ENCODE measurements around the gene ATP5PO.
A peak's percentile ranks its signal among the peaks of the same experiment; 100 is the strongest.

Gene ATP5PO, protein sequence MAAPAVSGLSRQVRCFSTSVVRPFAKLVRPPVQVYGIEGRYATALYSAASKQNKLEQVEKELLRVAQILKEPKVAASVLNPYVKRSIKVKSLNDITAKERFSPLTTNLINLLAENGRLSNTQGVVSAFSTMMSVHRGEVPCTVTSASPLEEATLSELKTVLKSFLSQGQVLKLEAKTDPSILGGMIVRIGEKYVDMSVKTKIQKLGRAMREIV

DNA sequence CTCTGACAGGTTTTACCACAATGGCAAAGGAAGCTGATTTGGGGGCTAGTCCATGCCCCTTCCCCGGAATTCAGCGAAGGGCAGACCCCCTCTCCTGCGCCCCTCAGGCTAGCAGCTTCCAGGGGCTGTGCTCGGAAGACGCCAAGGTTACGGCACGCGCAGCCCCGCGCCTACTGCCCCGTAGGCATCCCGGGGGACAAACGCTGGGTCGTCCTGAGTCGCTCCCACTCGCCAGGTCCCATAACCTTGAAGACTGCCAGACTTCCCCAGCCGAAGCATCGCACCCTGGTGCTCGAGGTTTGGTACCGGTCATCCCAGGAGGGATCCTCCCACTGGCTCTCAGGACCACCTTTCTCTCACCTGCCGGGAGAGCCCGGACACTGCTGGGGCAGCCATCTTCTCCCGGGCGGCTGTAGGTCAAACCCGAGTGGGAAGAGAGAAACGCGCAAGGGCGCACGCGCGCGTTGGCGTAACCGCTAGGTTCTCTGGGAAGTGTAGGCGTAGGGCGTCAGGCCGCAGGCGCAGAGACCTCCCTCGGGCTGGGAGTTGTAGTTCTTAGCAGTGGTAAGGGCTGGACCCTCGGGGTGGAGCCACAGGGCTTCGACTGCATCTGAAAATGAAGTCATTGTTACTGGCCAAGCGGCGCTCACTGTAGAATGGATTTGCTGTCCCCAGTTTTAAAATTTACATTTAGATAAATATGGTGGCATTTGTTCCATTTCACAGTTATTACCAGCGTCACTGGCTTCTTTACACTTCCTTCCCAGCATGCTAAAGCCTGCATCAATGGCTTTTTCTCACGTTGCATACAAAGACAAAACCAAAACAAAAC is at the start of gene ATP5PO:
Gene ATP5PO, minus strand, starts transcription at position 437 of the 832 bp plus-strand sequence. Its CDS starts 41 bp downstream, at position 396.
- peak; percentile 88 to 96 (median 93) for DNase-seq (ENCODE audit: low read depth in 4 of 4, low spot score in 1 of 4)

GRCh38 chr21:33964706-33965325 is 49.2 kb upstream of the ATP5PO start:
- no peak for DNase-seq (ENCODE audit: low read depth in 4 of 4, low spot score in 1 of 4)

DNA sequence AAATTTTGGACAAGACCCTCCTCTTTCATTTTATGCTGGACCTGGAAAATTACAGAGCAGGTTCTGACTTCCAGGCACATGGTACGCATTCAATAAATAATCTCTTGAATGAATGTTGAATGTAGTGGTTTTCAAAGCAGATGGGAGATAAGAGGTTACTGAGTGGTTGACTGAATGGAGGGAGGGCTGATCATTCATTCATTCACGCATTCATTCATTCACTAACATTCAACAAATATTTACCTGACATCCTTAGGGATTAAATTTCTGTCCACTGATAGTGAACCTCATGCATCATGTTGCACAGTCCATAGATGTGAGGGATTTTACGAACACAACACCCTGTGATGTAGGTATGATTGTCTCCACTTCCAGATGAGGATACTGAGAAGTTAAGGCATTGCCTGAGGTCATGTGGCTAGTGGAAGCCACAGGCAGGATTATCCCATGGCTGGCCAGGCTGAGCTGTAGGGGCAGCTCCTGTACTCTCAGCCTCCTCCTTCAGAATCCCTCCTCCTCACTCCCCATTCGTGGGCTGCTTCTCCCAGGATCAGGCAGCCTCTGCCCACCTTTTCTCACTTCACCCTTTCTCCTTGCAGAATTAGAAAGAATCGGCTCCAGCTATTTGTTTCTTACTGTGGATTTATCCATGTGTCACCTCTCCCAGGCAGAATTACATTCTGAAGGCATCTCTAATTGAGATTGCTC is 48.4 kb upstream of the ATP5PO start:
- no peak for DNase-seq (ENCODE audit: low read depth in 4 of 4, low spot score in 1 of 4)

DNA sequence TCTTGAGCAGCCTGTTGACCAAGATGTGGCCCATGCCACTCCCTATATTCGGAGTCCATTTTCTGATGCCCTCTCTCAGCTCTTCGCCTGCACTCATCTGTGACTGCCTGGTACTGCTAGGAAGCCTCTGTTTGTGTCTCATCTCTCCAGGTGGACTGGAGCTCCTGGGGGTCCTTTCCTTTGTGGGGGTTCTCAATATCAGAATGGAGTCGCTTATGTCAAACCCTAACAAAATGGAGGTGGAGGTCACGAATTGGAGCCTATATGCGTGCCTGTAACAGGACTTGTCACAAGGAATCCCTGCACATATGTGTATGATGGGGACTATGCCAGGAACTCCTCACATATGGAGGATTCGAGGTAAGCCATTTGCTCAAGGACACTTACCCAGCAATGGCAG is 46.7 kb upstream of the ATP5PO start:
- no peak for DNase-seq (ENCODE audit: low read depth in 4 of 4, low spot score in 1 of 4)

DNA sequence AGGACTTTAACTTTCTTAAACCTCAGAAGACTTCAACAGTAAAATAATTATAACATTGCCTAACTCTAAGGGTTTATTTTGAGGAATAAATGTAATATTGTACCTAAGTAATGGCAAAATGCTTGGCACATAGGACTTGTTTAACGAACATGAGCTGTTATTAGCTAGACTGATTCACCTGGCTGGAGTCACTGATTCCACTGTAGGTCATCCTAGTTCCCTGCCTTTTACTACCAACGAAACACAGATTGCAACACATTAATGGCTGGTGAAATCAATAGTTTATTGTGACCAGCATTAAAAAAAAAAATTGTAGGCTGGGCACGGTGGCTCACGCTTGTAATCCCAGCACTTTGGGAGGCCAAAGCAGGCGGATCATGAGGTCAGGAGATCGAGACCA is 45.5 kb upstream of the ATP5PO start:
- DNase-seq (ENCODE audit: low read depth in 4 of 4, low spot score in 1 of 4), result no peak

GRCh38 chr21:33959680-33960079 is 44.1 kb upstream of the ATP5PO start:
- no peak for DNase-seq (ENCODE audit: low read depth in 4 of 4, low spot score in 1 of 4)

DNA sequence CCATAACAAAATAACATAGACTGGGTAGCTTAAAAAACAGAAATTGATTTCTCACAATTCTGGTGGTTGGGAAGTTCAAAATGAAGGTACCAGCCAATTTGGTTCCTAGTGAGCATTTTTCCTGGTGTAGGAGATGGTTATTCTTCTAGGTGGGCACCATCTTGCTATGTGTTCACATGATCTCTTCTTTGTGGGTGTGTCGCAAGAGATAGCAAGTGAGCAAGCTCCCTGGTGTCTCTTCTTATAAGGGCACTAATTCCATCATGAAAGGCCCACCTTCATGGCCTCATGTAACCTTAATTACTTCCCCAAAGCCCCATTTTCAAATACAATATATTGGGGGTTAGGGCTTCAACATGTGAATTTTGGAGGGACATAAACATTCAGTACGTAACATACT is 38.8 kb upstream of the ATP5PO start:
- no peak for DNase-seq (ENCODE audit: low read depth in 4 of 4, low spot score in 1 of 4)

- DNase-seq (ENCODE audit: low read depth in 4 of 4, low spot score in 1 of 4), result no peak
These were observed 35.9 kb upstream of the ATP5PO start for GRCh38 chr21:33951276-33952178.

DNA sequence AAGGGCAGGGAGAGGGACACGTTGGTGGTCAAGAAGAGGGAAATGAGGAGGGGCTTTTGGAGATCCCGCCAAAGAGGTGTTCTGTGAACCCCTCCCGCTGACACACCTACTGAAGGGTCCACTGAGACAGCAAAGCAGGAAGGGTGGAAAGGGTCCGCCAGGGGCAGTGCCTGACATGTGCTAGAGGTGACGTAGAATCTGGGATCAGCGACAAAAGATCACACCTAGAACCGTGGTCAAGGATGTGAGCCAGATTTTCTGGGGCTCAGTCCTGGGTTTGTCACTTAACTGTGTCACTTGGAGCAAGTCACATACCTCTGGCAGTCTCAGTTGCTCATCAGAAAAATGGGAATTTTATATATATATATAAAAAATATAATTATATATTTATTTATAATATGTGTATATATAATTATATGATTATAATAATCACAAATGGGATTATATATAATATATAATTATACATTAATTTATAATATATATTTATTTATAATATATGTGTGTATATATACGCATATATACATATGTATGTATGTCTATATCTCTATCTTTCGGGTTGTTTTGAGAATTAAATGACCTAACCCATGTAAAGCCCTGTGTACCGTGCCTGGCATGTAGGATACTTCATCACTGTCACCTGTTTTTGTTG is 35.0 kb upstream of the ATP5PO start:
- DNase-seq (ENCODE audit: low read depth in 4 of 4, low spot score in 1 of 4), result no peak

DNA sequence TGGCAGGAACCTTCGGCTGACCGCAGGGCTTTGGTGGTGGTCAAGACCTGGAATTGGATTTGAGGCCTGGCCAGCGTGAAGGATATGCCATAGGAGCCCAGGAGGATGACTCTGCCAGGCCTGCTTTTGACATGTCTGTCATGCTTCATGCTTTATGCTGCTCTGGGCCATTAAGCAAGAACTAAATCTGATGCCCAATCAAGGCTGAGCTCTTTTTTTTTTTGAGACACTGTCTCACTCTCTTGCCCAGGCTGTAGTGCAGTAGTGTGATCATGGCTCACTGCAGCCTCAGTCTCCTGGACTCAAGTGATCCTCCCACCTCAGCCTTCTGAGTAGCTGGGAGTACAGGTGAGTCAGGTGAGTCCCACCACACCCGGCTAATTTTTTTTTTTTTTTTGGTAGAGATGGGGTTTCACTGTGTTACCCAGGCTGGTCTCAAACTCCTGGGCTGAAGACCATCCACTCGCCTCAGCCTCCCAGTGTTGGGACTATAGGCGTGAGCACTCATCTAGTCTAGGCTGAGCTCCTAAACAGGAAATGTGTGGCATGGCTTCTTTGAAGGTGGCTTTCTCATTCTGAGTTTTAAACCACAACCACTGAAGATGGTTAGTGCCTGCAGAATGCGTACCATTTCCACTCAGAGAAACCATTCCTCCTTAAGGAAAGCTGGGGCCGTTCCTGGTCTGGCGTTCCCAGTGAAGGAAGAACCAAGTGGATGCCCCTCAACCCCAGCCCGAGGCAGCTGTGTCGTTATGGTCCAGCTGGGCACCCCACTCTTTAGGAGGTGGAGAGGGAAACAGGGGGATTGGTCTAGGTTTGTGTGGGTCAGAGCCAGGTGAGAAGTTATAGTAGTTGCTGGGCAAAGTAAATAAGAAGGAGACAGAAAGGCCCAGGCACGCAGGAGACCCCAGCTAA is 34.2 kb upstream of the ATP5PO start:
- DNase-seq (ENCODE audit: low read depth in 4 of 4, low spot score in 1 of 4), result no peak

- no peak for DNase-seq (ENCODE audit: low read depth in 4 of 4, low spot score in 1 of 4)
These were observed 33.4 kb upstream of the ATP5PO start for GRCh38 chr21:33948951-33949444.

DNA sequence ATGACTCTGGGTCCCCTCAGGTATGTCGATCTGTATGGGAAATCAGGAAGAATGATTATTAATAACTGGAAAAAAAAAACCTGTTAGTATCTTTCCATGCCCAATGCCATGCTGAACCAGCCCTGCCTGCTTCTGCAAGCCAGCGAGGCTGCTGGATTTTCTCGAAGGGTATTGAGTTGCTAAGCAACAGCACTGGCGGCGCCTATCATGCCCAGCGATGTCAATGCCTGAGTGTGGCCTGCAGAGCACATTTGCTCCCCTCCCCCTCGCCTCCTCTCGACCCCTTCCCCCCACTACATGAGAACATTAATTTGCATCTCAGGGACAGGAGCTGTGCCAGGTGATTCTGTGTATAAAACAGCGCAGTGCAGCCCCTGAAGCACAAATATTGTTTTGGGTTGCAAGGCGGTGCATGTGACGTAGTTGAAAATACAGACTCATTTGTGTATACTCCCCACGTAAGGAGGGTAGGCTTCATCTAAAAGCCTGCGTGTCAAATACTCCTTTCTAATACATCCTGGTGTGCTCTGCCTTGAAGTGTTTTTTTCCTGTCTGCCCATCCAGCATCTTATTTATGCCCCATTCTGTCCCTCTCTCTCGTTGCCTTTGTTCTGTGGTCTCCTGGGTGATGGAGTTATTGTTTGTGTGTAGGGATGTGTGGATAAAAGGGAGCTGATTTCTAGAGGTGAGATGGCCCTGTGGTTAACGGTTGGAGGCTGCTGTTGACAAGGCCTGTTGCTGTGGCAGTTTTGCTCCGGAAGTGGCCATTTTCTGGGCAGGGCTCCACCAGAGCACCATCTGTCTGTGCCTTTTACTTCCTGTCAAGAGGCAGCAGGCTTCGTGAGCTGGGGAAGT is 32.7 kb upstream of the ATP5PO start:
- peak in 3 of 4 experiments; percentile 53 to 64 (median 57) for DNase-seq (ENCODE audit: low read depth in 4 of 4, low spot score in 1 of 4)

- DNase-seq (ENCODE audit: low read depth in 4 of 4, low spot score in 1 of 4), result peak; percentile 52 to 84 (median 67)
These were observed 32.0 kb upstream of the ATP5PO start for GRCh38 chr21:33947451-33948095.

- no peak for DNase-seq (ENCODE audit: low read depth in 4 of 4, low spot score in 1 of 4)
These were observed 30.2 kb upstream of the ATP5PO start for GRCh38 chr21:33945652-33946270.

DNA sequence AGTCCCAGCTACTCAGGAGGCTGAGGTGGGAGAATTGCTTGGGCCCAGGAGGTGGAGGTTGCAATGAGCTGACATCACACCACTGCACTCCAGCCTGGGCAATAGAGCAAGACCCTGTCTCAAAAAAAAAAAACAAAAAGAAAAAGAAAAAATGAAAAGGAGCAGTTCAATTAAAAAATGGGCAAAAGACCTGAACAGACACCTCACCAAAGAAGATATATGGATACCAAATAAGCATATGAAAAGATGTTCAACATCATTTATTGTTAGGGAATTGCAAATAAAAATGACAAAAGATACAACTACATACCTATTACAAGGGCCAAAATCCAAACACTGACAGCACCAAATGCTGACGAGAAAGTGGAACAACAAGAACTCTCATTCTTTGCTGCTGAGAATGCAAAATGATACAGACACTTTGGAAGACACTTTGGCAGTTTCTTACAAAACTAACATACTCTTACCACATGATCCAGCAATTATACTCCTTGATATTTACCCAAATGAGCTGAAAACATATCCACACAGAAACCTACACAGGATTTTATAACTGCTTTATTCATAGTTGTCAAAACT is 28.7 kb upstream of the ATP5PO start:
- no peak for DNase-seq (ENCODE audit: low read depth in 4 of 4, low spot score in 1 of 4)

- DNase-seq (ENCODE audit: low read depth in 4 of 4, low spot score in 1 of 4), result no peak
These were observed 27.7 kb upstream of the ATP5PO start for GRCh38 chr21:33943293-33943692.
